ENCODE data around the gene ADAT3.

Gene ADAT3

GRCh38 chr19:1905110-1905862 is at the start of gene ADAT3, which contains the start of gene SCAMP4:
ADAT3 (plus strand) TSS chr19:1905399; CDS start chr19:1912048, 6,649 bp downstream.
SCAMP4 (plus strand) TSS chr19:1905399; CDS start chr19:1915020, 9,621 bp downstream.
- FAIRE-seq: peak; percentile 78

GRCh38 chr19:1855828-1856255 is 49.4 kb upstream of the ADAT3 start:
- FAIRE-seq: no peak

- no peak for FAIRE-seq
These were observed 48.9 kb upstream of the ADAT3 start for GRCh38 chr19:1856345-1856697.

GRCh38 chr19:1856698-1857603 is 48.2 kb upstream of the ADAT3 start:
- FAIRE-seq: no peak

- no peak for FAIRE-seq
These were observed 47.4 kb upstream of the ADAT3 start for GRCh38 chr19:1857648-1858326.

- no peak for FAIRE-seq
These were observed 46.7 kb upstream of the ADAT3 start for GRCh38 chr19:1858412-1859081.

- no peak for FAIRE-seq
These were observed 45.8 kb upstream of the ADAT3 start for GRCh38 chr19:1859331-1859781.

- no peak for FAIRE-seq
These were observed 45.0 kb upstream of the ADAT3 start for GRCh38 chr19:1860042-1860775.

GRCh38 chr19:1860821-1861598 is 44.2 kb upstream of the ADAT3 start:
- no peak for FAIRE-seq

GRCh38 chr19:1861599-1862031 is 43.6 kb upstream of the ADAT3 start:
- no peak for FAIRE-seq

- FAIRE-seq: no peak
These were observed 43.2 kb upstream of the ADAT3 start for GRCh38 chr19:1862068-1862423.

- FAIRE-seq: no peak
These were observed 42.5 kb upstream of the ADAT3 start for GRCh38 chr19:1862424-1863327.

- FAIRE-seq: no peak
These were observed 41.9 kb upstream of the ADAT3 start, which contains the start of gene KLF16 for GRCh38 chr19:1863328-1863637. KLF16 (minus strand) TSS chr19:1863579; CDS start chr19:1863497, 82 bp downstream.

- no peak for FAIRE-seq
These were observed 41.3 kb upstream of the ADAT3 start for GRCh38 chr19:1863638-1864479.

GRCh38 chr19:1864480-1865171 is 40.6 kb upstream of the ADAT3 start:
- no peak for FAIRE-seq

- FAIRE-seq: no peak
These were observed 39.8 kb upstream of the ADAT3 start for GRCh38 chr19:1865172-1866010.

- FAIRE-seq: no peak
These were observed 38.4 kb upstream of the ADAT3 start for GRCh38 chr19:1866693-1867348.
